Activated CD4-positive, CD25-positive, alpha-beta regulatory T cell treated with anti-CD3 and anti-CD28 coated beads, Interleukin-2, amount 50 U/mL, for 24 hours (primary cell): ENCODE measurements around the gene UTS2R.
"Not testable (repeated sequence)": the region's sequence is repeated elsewhere in the genome, so short reads cannot be mapped to it uniquely, and the experiment has no call there.

ENCODE experiments used
- ATAC-seq, 2 donors: fragments of 150-1000 bp; cut with Tn5 transposase; one replicate each; pipeline ENCODE4 v1.10.0; 2021; ENCODE audit warnings: mild to moderate bottlenecking in 1 of 2, moderate library complexity in 1 of 2

UTS2R gene

DNA sequence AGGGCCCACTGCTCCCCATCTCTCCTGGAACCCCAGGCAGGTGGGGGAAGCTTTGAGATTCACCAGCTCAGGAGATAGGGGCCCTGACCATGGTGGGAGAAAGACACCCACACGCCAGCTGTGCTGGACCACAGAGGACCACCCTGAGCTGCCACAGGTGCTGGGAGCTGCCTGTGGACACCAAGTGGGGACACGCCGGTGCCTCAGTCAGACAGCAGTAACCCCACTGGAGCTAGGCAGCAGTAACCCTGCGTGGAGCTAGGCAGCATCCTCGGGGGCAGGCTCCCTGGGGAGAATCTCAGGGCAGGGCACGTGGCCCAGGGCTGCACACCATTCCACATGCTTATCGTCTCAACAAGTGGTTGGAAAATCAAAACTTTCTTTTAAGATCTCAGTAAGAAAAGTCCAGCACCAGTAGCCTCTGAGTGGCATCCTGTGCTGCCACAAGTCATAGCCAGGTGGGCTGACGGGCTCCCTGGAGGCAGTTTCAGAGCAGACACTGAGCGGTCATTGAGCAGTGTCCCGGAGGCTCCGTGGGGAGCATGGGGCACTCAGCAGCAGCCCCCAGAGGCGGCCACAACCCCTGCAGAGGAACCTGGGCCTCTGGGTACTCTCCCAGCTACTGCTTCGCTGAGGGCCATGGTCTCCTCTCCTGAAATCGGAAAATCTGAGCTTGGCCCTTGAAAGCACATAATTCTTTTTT is 38.6 kb downstream of the UTS2R start:
- ATAC-seq = no peak

DNA sequence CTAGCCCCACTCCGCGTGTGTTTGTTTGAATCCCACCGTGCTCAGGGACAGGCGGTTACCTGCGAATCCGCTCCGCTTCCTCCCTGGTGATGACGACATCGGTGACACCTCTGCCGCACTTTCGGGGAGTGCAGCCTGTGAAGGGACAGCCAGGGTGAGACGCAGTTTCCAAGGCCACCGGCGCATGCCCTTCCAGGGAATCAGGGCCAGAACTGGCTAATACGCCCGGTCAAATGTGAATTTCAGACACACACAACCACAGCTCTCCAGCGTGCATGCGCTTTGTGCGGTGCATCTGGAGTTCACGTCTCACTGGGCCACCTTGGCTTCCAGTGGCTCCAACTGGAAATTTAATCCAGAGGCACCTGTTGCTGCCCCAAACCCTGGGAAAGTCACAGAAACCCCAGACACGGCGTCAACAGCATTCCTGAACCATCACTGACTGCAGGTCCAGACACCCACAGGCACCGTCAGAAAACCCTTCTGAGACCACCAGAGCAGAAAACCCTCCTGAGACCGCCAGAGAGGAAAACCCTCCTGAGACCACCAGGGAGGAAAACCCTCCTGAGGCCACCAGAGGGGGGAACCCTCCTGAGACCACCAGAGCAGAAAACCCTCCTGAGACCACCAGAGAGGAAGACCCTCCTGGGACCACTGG is 40.0 kb downstream of the UTS2R start:
- no peak for ATAC-seq

DNA sequence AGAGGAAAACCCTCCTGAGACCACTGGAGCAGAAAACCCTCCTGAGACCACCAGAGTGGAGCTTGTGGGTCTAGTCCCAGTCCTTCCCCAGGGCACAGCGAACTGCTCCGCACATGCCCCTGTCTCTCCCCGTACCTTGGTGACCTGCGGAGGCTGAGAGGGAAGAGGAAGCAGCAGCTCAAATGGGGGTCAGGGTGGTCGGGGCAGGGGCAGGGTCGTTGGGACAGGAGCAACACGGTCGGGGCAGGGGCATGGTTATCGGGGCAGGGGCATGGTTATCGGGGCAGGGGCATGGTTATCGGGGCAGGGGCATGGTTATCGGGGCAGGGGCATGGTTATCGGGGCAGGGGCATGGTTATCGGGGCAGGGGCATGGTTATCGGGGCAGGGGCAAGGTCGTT is 40.5 kb downstream of the UTS2R start:
- ATAC-seq = not testable (repeated sequence)

DNA sequence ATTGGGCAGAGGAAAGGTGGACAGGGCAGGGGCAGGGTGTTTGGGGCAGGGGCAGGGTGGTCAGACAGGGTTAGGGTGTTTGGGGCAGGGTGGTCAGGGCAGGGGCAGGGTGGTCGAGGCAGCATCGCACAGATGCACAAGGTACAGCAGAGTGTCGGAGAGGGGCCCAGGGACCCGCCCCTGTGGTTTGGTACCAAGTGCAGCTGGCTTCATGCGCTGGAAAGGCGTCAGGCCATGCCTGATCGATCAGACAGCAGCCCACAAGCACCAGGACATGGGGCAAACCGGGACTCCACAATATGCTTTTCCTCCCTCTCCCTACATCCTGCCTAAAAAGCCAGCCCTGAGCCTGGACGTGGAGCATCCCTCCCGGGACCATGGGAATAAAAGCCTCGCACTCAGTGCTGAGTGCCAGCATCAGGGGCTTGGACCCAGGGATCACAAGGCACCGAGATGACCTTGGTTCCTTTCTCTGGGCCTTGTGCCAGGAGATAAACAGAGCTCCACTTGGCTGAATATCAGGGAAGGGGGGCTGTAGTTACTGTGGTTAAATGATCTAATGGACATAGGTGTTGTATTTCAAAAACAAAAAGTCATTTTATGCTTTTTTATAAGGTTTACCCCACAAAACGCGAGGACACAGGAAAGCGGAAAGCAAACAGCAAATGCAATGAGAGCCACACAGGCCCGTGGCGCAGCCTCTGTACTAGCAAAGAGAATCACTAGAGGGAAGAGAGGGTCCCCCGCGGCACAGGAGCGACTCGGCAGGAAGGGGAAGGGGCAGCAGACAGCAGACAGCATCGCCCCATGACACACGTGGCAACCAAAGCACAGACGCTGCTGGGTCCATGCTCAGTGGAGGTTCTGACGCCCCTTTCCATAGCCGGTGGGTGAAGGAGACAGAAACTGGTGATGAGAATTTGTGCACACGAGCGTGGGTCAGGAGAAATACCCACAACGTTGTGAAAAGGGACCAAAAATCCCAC is 41.3 kb downstream of the UTS2R start:
- no peak for ATAC-seq

DNA sequence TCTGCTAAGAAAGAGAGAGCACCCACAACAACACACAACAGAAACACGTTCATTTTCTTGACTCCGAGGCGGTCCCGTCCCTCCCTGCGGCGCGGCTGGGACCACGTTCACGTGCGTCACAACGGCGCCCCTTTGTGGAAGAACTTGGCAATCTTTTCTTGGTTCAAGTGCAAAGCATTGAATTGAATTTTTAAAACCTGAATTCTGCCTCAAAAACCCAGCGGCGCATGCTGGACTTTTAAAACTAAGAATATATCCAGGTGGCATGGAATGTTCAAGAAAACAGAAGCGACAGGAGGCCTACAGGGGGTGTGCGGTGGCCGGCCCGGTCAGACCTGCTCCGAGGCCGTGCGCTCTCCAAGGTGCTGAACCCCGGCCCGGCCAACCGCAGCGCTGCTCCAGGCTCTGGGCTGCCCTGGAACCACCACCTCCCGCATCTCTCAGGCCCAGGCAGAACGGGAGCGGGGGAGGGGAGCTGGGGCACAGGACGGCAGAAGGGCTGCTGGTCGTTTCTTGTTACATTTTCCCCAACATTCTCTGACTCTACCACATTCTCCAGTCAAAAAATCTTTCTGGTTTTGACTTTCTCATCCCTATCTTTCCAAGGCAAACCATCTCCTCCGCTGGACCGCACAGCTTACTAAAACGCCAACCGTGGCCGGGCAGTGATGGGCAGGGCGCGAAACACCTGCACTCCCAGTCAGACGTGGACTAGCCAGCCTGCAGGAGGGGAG is 43.1 kb downstream of the UTS2R start:
- peak; percentile 27 to 37 for ATAC-seq

DNA sequence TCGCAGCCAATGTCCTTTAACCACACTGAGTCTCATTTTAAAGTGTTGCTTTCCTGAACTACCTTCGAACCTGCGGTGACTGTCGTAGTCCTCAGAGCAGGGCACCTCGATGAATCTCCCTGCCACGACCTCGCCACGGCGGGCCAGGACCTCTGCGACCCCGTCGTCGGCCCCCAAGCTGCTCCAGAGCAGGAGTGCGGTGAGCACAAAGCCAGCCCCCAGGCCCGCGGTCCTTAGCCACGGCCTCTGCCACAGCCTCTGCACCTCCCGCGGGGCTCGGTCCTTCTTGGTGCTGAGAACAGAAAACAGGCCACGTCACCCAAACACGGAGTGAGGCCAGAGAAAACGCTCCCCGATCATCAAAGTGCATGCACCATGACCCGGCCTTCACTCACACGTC is 43.8 kb downstream of the UTS2R start:
- ATAC-seq = no peak

DNA sequence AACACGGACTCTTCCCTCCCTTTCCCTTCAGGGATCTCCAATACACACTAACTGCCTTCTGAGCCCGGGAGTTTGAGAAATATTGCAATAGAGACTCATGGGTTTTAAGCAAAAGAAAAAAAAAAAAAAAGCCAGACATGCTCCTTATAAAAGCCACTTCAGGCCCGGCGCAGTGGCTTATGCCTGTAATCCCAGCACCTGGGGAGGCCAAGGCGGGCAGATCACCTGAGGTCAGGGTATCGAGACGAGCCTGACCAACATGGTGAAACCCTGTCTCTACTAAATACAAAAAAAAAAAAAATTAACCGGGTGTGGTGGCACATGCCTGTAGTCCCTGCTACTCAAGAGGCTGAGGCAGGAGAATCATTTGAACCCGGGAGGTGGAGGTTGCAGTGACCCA is 44.2 kb downstream of the UTS2R start:
- ATAC-seq = no peak

DNA sequence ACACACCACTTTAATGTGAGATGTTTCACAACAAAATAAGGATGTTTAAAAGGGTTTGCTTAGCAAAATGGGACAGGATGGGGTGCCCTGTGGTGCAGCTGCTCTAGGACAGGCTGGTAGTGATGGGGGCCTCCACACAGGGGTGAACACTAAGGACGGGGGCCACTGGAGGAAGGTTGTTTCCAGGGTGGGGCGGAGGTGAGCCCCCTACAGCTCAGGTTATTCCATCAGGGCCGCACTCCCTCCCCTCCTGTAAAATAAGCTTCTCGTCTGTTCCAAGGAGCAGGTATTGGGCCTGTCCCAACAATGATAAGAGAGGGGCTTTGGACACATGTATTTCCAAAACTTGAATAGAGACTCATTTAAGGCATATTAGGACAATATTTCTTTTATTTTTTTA is 44.7 kb downstream of the UTS2R start:
- no peak for ATAC-seq

DNA sequence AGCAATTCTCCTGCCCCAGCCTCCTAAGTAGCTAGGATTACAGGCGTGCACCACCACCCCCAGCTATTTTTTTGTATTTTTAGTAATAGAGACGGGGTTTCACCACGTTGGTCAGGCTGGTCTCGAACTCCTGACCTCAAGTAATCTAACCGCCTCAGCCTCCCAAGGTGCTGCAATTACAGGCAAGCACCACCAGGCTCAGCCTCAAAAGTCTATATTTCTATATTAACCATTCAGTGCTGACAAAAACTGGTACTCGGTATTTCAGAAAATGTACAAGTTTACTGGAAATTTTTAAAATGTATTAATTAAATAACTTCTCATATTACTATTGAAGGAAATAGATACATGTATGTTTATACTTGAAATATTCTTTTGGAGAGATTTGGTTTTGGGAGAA is 45.2 kb downstream of the UTS2R start:
- ATAC-seq = no peak

DNA sequence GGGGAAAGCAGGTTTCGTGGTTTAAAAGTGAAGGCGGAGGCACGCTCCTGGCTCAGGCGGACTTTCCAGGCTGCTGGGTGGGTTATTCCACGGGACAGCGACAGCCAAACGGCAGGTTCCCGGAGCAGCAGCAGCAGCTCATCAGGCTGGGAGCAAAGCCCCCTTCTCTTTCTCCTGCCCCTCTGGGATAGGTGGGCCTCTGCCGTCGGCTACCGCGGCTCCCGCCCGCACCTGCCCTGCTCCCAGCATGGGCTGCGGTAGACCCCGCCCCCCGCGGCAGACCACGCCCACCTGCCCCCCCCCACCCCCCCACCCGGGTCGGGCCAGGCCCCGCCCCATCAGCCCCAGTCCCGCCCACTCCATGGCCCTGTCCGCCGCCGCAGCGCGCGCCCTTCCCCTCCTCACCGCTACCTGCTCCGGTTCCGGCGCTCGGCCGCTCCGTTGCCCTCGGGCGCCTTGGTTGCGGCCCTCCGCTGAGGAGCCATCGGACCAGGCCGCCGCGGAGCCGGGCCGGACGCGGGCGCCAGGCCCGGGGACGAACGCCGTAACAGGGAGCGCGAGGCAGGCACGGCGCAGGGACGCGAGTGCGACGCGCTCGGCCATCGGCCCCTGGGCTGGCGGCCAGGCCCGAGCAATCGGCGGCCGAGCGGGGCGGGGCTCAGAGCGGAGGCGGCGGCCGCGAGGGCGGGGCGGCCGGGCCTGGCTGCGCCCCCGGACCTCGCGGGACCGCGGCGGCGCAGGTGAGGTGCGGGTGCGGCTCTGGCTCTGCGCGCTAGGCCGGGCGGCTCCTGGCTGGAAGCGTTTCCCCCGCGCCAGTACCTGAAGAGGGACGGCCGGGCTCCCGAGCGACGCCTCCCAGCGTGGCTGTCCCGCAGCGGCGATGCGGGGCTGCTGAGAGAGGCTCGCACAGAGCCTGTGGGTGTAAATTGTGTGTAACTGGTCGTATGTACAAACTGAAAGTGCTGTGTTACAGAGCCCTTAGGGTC is 46.7 kb downstream of the UTS2R start, which contains the start of the genes HEXD and OGFOD3:
Gene HEXD, plus strand, starts transcription at position 347 of the 986 bp plus-strand sequence. CDS start 1,453 bp downstream, outside the sequence.
Gene OGFOD3, minus strand, starts transcription at position 586 of the 986 bp plus-strand sequence. Its CDS starts 101 bp downstream, at position 485.
- ATAC-seq = peak; percentile 85 to 87

DNA sequence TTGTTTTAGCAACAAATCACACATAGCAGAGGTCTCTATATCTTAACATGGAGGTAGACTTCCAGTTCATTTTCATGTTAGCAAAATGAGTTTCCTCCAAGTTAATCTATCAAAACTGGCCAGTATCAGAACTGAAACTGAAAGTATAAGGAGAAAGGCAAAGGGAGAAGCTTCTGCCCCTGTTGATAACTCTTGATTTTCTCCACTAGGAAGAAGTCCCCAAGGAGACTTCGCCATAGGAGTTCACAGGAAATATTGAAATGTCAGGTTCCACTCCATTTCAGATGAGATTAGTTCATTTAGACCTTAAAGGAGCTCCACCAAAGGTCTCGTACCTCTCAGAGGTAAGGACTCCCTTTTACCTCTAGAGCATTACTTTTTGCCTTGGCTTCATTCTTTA is 48.0 kb downstream of the UTS2R start:
- ATAC-seq = no peak

DNA sequence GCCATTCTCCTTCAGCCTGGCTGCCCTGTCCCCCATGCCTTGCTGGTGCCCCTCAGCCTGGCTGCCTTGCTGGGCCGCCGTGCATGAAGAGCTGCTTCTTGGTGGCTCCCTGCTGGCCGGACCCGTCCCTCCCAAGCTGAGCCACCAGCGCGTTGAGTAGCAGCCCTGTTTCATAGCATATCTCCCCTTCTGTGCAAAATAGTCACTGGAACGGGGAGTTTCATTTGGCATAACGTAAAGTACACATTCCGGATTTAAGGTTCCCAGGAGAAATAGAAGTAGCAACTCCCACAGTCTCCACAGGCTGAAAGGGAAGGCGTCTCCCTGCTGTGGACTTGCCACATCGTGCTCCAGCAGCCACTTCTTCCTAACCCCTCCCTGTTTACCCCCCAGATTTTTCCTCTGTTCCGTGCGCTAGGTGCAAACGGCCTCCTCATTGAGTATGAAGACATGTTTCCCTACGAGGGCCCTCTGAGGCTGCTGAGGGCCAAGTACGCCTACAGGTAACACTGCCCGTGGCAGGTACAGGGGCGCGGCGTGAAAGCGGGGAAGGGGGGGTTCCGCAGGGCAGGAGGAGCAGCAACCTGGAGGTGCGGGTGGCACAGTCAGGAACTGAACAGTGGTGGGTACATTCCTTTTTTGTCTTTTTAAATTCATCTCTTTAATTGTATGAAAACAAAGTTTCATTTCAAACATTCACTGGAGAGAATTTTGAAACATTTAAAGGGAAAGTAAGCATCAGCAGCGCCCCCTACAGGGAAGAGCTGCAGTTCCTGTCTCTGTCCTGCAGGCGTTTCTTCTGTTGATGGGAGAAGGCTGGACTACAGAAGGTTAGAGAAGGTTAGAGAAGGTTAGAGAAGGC is 52.7 kb downstream of the UTS2R start:
- ATAC-seq = peak in 1 of 2 donors; percentile 43

DNA sequence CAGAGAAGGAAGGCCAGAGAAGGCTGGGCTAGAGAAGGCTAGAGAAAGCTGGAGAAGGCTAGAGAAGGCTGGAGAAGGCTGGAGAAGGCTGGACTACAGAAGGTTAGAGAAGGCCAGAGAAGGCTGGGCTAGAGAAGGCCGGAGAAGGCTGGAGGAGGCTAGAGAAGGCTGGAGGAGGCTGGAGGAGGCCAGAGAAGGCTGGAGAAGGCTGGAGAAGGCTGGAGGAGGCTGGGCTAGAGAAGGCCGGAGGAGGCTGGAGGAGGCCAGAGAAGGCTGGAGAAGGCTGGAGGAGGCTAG is 53.2 kb downstream of the UTS2R start:
- ATAC-seq = no peak
